Esophagus muscularis mucosa (tissue), 4 donors: Measurements from ENCODE around the gene TSPAN31. TPM values are rescaled to one million over a fixed set of nuclear protein-coding genes. Genes with fewer than 3 reads are reported as not detected.
"Not testable (repeated sequence)": the region's sequence is repeated elsewhere in the genome, so short reads cannot be mapped to it uniquely, and the experiment has no call there.

ENCODE experiments used
- DNase-seq: peaks from one replicate; pipeline ENCODE4 v3.0.0-alpha.2; 2017; ENCODE audit errors: extremely low spot score
- H3K27ac ChIP-seq, 4 donors: fragments of 200-600 bp; sonication (generic); replicated peaks in 1 of 4; 1 replicate in 3 of 4; 2 replicates in 1 of 4; pipeline ENCODE4 v1.5.1; 2016 to 2019; ENCODE audit warnings: mild to moderate bottlenecking in 1 of 4
- H3K27me3 ChIP-seq, 4 donors: fragments of 200-600 bp; sonication (generic); one replicate each; pipeline versions ENCODE4 v1.5.1 to v1.6.0; 2016 to 2019
- H3K36me3 ChIP-seq, 4 donors: fragments of 200-600 bp; sonication (generic); one replicate each; pipeline ENCODE4 v1.5.1; 2016 to 2019
- H3K4me1 ChIP-seq, 4 donors: fragments of 200-600 bp; sonication (generic); one replicate each; pipeline ENCODE4 v1.5.1; 2016 to 2019
- H3K4me3 ChIP-seq, 4 donors: fragments of 200-600 bp; sonication (generic); 1 replicate in 2 of 4; 2 replicates in 2 of 4; pipeline ENCODE4 v1.5.1; 2016 to 2019; ENCODE audit warnings: mild to moderate bottlenecking in 4 of 4, moderate library complexity in 1 of 4
- H3K9me3 ChIP-seq, 4 donors: fragments of 200-600 bp; sonication (generic); 1 replicate in 3 of 4; 2 replicates in 1 of 4; pipeline ENCODE4 v1.5.1; 2016 to 2019
- CTCF ChIP-seq, 3 experiments: fragments of 200-600 bp in 2 of 3; fragments of 450-650 bp in 1 of 3; sonication (generic) in 2 of 3; IDR thresholded peaks; one replicate each; pipeline ENCODE4 v1.5.1; 2017 to 2019; ENCODE audit warnings: antibody characterized with exemption in 3 of 3, mild to moderate bottlenecking in 2 of 3, moderate library complexity in 1 of 3
- EP300 ChIP-seq: sonication (generic); formaldehyde crosslinking; IDR thresholded peaks from one replicate; pipeline ENCODE4 v1.6.1; 2017; ENCODE audit warnings: antibody characterized with exemption
- POLR2A ChIP-seq: fragments of 450-650 bp; IDR thresholded peaks from one replicate; pipeline ENCODE4 v1.6.1; 2017; ENCODE audit warnings: antibody characterized with exemption, moderate library complexity, mild to moderate bottlenecking, low read depth
- POLR2AphosphoS5 ChIP-seq, 2 donors: sonication (generic); formaldehyde crosslinking; IDR thresholded peaks; one replicate each; pipeline ENCODE4 v1.6.1; 2017; ENCODE audit warnings: antibody characterized with exemption in 2 of 2
- WGBS: methylation state at CpG from one replicate; pipeline ENCODE4 v1.1.5; 2018; 5-methylcytosine and 5-hydroxymethylcytosine counted together
- intact Hi-C: fragments of 100-400 bp; cut with DNase I; formaldehyde crosslinking; loops from one replicate; pipeline ENCODE4 v1.15.1; 2023
- total RNA-seq, 4 donors: library from RNA; depleted of rRNA; stranded (reverse); fragments of >200 nt; gene quantifications; one replicate each; pipeline versions ENCODE4 v1.1.0 to v1.2.1, GENCODE V29; 2016

The TSPAN31 gene
- total RNA-seq, 4 donors from 2014 or later: 34.3 to 45.1 (median 42.1) TPM

DNA sequence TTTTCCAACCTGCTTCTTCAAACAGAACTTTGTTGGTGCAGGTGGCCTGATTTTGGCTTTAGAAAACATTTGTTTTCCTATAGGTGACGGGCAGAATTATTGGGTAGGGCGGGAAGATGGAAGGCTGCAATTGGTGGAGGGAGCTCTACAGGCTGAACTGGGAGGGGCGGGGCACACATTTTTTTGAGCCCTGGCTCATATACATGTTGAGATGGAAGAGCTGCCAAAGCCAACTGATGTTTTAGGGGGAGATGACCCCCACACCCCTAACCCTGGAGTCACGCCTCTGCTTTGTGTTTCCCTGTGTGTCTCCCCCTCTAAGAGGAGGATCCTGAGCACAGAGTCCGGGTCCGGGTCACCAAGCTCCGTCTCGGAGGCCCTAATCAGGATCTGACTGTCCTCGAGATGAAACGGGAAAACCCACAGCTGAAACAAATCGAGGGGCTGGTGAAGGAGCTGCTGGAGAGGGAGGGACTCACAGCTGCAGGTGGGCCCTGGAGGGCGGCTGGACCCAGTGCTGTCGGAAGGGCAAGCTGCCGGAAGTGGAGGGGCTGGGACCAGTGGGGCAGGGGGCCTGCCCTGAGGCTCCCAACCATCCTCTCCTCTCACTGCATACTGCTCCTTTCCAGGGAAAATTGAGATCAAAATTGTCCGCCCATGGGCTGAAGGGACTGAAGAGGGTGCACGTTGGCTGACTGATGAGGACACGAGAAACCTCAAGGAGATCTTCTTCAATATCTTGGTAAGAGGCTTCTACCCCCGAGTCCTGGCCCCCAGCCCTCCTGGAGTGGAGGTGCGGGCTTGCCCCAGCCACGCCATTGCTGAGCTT lies 24.8 kb upstream of the TSPAN31 start:
- intact Hi-C loops: no loop called here
- Histone ChIP-seq H3K36me3 (peaks cover 51 to 71% (median 68%) of the 10 kb centered on the region in 4 donors), H3K27ac (no peak overlapping the region), H3K4me1 (no peaks in the 10 kb centered on the region), H3K4me3 (no peak overlapping the region), H3K27me3 (peaks cover 0 to 7% (median 0%) of the 10 kb centered on the region in 4 donors), H3K9me3 (no peaks in the 10 kb centered on the region)
- WGBS: 90% methylated on average over 18 of the region's 20 CpGs
- no peak for TF ChIP-seq POLR2AphosphoS5 (IDR thresholded peaks at IDR 0.05)
- TF ChIP-seq CTCF (IDR thresholded peaks at IDR 0.05): no peak
- TF ChIP-seq POLR2A: no peak
- peak; percentile 75 for DNase-seq

- TF ChIP-seq POLR2AphosphoS5 (IDR thresholded peaks at IDR 0.05) (no peak), CTCF (IDR thresholded peaks at IDR 0.05) (no peak), POLR2A (no peak), EP300 (no peak)
- WGBS: 74% methylated on average over 11 of the region's 11 CpGs
Measured at GRCh38 chr12:57720606-57721595, 23.9 kb upstream of the TSPAN31 start.

DNA sequence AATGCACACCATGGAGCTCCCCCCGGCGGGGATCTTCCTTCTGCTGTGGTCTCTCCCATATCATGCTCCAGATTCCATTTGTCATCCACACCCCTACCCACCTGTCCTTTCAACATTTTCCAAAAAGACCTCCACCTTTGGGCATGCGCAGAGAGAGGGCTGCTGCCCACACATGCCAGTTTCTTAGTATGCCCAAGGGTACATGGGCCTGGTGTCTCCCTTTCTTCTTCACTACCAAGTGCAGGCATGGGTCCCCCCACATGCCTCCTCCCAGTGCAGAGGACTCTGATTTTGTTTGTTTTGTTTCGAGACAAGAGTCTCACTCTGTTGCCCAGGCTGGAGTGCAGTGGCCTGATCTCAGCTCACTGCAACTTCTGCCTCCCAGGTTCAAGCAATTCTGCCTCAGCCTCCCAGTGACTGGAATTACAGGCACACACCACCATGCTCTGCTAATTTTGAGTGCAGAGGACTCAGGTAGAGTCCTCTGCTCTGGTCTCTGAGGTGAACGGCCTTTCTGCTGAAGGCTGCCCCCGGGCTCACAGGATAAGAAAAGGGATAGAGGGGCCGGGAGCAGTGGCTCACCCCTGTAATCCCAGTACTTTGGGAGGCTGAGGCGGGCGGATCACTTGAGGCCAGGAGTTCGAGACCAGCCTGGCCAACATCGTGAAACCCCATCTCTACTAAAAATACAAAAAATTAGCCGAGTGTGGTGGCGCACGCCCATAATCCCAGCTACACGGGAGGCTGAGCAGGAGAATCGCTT lies 22.8 kb upstream of the TSPAN31 start:
- H3K27ac ChIP-seq, H3K4me3 ChIP-seq: not testable (repeated sequence)

More at GRCh38 chr12:57720606-57721595, 23.9 kb upstream of the TSPAN31 start:
- Histone ChIP-seq H3K4me1 (peaks cover 1 to 6% (median 5%) of the 10 kb centered on the region in 4 donors), H3K36me3 (peaks cover 47 to 62% (median 61%) of the 10 kb centered on the region in 4 donors), H3K27ac (no peak overlapping the region), H3K9me3 (no peaks in the 10 kb centered on the region), H3K27me3 (peaks cover 0 to 16% (median 5%) of the 10 kb centered on the region in 4 donors), H3K4me3 (no peak overlapping the region)
- peak; percentile 87 for DNase-seq
- intact Hi-C loops: no loop called here

GRCh38 chr12:57722716-57723629 lies 21.9 kb upstream of the TSPAN31 start:
- WGBS: 61% methylated on average over 11 of the region's 11 CpGs
- TF ChIP-seq POLR2A: no peak
- TF ChIP-seq POLR2AphosphoS5 (IDR thresholded peaks at IDR 0.05): no peak
- no peak for TF ChIP-seq CTCF (IDR thresholded peaks at IDR 0.05)
- no peak for TF ChIP-seq EP300
- Histone ChIP-seq H3K27me3 (peaks cover 6 to 37% (median 13%) of the 10 kb centered on the region in 4 donors), H3K9me3 (no peaks in the 10 kb centered on the region), H3K27ac (no peak overlapping the region), H3K36me3 (peaks cover 30 to 42% (median 41%) of the 10 kb centered on the region in 4 donors), H3K4me1 (peaks cover 14 to 25% (median 21%) of the 10 kb centered on the region in 4 donors), H3K4me3 (no peak overlapping the region)
- intact Hi-C loops: no loop called here
- DNase-seq: peak; percentile 77

More for the DNA sequence above, 22.8 kb upstream of the TSPAN31 start:
- peaks cover 5 to 28% (median 8%) of the 10 kb centered on the region in 4 donors for H3K27me3 ChIP-seq
- WGBS: 97% methylated on average over 16 of the region's 16 CpGs
- H3K4me1 ChIP-seq: peaks cover 11 to 17% (median 16%) of the 10 kb centered on the region in 4 donors
- intact Hi-C loops, H3K9me3 ChIP-seq: not testable (repeated sequence)
- peaks cover 37 to 51% (median 50%) of the 10 kb centered on the region in 4 donors for H3K36me3 ChIP-seq
- DNase-seq: peak; percentile 77
